Spleen (tissue), 7 donors: ENCODE data around the gene OIP5.

Experiments used
- CTCF ChIP-seq, 11 experiments: fragments of 200-600 bp in 7 of 11; fragments of 450-650 bp in 4 of 11; sonication (generic) in 4 of 11; IDR thresholded peaks in 8 of 11; conservative IDR thresholded peaks in 3 of 11; 1 replicate in 7 of 11; 2 replicates in 4 of 11; pipeline versions ENCODE4 v1.4.0 to v1.8.0; 2016 to 2021; ENCODE audit warnings: antibody characterized with exemption in 11 of 11, inconsistent platforms in 4 of 11, mild to moderate bottlenecking in 1 of 11
- POLR2A ChIP-seq, 3 donors: fragments of 450-650 bp; IDR thresholded peaks; one replicate each; pipeline ENCODE4 v1.5.1; 2017; ENCODE audit warnings: antibody characterized with exemption in 3 of 3, mild to moderate bottlenecking in 1 of 3
- donor health status: DM: no; HTN: no; CAD: no; lungs with moderate emphysema.
- donor health status: DM: no; HTN: no; CAD: no.
- donor health status: DM: no; HTN: no; CAD: no.

DNA sequence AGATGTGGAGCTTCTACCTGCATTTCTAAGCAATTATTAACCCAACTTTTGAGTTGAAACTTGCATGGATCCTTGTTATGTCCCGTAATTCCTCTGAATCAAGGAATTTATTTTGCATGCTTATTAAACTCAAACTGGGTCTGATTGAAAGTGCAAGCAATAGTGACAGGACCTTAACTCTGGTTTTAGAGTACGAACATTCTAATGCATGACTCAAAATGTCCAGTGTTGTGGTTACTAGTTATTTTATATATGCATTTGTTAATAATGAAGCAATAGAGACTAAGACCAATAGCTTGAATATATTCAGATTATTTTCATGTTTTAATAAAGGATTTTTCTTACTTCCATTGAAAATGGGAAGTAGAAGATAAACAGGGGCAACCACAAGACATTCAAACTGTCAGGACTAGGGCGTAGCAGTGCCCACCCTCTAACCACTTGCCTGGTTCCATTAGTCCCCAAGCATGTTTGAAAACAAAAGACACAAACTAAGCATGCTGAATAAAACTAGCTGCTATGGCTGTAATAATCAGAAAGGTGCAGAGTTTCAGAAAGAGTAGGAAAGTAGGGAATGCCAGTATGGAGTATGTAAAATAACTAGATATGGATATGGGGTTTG lies 28.1 kb downstream of the OIP5 start:
- TF ChIP-seq CTCF (IDR thresholded peaks at IDR 0.05 in 8 of 11, conservative IDR thresholded peaks at IDR 0.05 in 3 of 11) (no peak), POLR2A (IDR thresholded peaks at IDR 0.05) (no peak)
